Cardiac fibroblast (primary cell): Measurements from ENCODE around the gene PPID.
"Not testable (repeated sequence)": the region's sequence is repeated elsewhere in the genome, so short reads cannot be mapped to it uniquely, and the experiment has no call there.

ENCODE experiments used
- DNase-seq, 2 donors: peaks; one replicate each; pipeline versions ENCODE4 v3.0.0 to v3.0.0-alpha.2; 2010; ENCODE audit warnings: low read depth in 2 of 2
- H3K4me3 ChIP-seq, 2 donors: replicated peaks in 1 of 2; 1 replicate in 1 of 2; 2 replicates in 1 of 2; pipeline ENCODE4 v1.5.1; 2011; ENCODE audit warnings: low read depth in 2 of 2, low read length in 2 of 2, mild to moderate bottlenecking in 2 of 2, moderate library complexity in 1 of 2
- CTCF ChIP-seq: IDR thresholded peaks from one replicate; pipeline ENCODE4 v1.5.1; 2011; ENCODE audit warnings: low read depth, mild to moderate bottlenecking, low read length, inconsistent platforms

Gene PPID

DNA sequence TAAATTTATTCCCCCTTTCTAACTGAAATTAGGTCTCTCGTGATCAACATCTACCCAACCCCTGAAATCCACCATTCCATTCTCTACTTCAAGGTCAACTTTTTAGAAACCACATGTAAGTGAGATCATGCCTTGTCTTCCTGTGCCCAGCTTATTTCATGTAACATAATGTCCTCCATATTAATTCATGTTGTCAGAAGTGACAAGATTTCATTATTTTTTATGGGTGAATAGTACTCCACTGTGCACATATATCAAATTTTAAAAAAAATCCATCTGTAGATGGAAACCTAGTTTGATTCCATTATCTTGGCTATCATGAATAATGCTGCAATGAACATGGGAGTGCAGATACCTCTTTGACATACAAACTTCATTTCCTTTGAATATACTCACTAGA lies 1.5 kb downstream of the PPID start:
- no peak for DNase-seq
- TF ChIP-seq CTCF, result no peak
- H3K4me3 ChIP-seq, result no peak overlapping the region

DNA sequence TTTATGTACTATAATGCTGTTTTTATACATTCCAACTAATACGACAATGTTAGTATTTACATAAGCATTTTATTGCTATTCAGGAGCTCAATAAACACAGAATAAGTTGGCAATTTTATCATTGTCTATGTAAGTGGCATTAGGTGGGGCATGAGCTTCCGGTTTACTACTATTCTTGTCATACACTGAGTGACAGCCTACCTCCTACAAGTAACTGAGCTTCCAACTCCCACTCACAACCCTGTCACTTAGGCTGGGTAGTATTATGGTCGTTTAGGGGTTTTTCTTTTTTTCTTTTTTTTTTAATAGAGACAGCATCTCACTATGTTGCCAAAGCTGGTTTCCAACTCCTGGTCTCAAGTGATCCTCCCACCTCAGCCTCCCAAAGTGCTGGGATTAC lies 7.4 kb downstream of the PPID start:
- no peak for TF ChIP-seq CTCF
- DNase-seq, result no peak
- H3K4me3 ChIP-seq, result no peak overlapping the region

GRCh38 chr4:158714937-158715336 lies 8.3 kb downstream of the PPID start:
- no peak overlapping the region for H3K4me3 ChIP-seq
- no peak for TF ChIP-seq CTCF
- no peak for DNase-seq

GRCh38 chr4:158712622-158713021 lies 10.6 kb downstream of the PPID start:
- DNase-seq, H3K4me3 ChIP-seq: not testable (repeated sequence)

DNA sequence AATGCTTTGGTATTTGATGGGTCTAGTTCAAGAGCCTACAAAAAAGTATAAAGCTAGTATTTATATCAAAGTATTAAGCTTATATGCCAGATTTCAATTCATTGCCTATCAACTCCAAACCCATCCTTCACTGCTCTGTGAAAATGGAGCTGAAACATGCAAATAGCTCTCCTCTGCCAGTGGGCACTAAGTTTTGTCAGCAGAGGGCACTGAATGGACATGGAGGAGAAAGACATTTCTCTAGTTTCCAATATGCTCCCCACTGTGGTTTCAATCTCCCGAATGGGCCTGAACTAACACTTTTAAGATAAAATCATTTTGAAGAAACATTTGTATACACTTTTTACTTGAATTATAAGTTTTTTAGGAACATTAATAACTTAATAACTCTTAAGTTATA lies 12.4 kb downstream of the PPID start:
- peak; percentile 21 to 33 for DNase-seq
- no peak overlapping the region for H3K4me3 ChIP-seq
- peak; percentile 10 for TF ChIP-seq CTCF

DNA sequence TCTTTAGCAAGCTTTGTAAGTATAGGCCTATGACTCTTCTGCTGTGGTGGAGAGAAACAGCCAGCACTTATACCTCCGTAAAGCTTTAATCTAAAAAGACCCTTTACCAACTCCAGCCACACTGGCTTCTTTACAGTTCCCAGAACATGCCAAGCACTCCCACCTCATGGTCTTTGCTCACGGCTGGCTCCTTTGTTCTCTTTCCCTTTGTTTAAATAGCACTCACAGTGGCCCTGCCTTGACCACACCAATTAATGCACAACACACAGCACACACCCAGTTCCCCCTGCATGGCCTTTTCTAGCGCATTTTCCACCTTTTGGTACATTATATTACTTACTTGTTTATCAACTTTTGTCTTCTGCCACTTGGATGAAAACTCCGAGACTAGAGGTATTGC lies 18.9 kb downstream of the PPID start:
- TF ChIP-seq CTCF, result no peak
- no peak for DNase-seq
- no peak overlapping the region for H3K4me3 ChIP-seq

GRCh38 chr4:158688813-158689212 lies 34.4 kb downstream of the PPID start:
- no peak overlapping the region for H3K4me3 ChIP-seq
- no peak for DNase-seq
- TF ChIP-seq CTCF, result no peak

- no peak for TF ChIP-seq CTCF
- no peak overlapping the region for H3K4me3 ChIP-seq
- DNase-seq, result no peak
Measured at GRCh38 chr4:158682066-158682465, 41.1 kb downstream of the PPID start.
